EH (cell line): ENCODE measurements around the gene FAM3B.
A peak's percentile ranks its signal among the peaks of the same experiment; 100 is the strongest.
"Not testable (repeated sequence)": the region's sequence is repeated elsewhere in the genome, so short reads cannot be mapped to it uniquely, and the experiment has no call there.

Experiments used
- DNase-seq: peaks from one replicate; pipeline ENCODE4 v3.0.0-alpha.2; 2015; ENCODE audit warnings: low read depth

FAM3B gene

GRCh38 chr21:41350436-41351155 is 34.0 kb downstream of the FAM3B start:
- no peak for DNase-seq

GRCh38 chr21:41357546-41357945 is 40.9 kb downstream of the FAM3B start:
- no peak for DNase-seq

- DNase-seq: no peak
Observed at GRCh38 chr21:41358193-41359166, 41.9 kb downstream of the FAM3B start.

GRCh38 chr21:41359286-41359685 is 42.7 kb downstream of the FAM3B start:
- DNase-seq: no peak

- DNase-seq: not testable (repeated sequence)
Observed at GRCh38 chr21:41359754-41360071, 43.1 kb downstream of the FAM3B start.

- peak; percentile 71 for DNase-seq
Observed at GRCh38 chr21:41360072-41360821, 43.6 kb downstream of the FAM3B start.

GRCh38 chr21:41361053-41361785 is 44.6 kb downstream of the FAM3B start:
- no peak for DNase-seq

GRCh38 chr21:41361786-41362604 is 45.4 kb downstream of the FAM3B start, which contains the start of gene MX2:
Gene MX2 (plus strand): TSS chr21:41362027. CDS start chr21:41376907, 14,880 bp downstream.
- DNase-seq: peak; percentile 89

GRCh38 chr21:41362605-41363369 is 46.2 kb downstream of the FAM3B start:
- no peak for DNase-seq

GRCh38 chr21:41363370-41364270 is 47.0 kb downstream of the FAM3B start:
- no peak for DNase-seq

- no peak for DNase-seq
Observed at GRCh38 chr21:41364308-41364707, 47.7 kb downstream of the FAM3B start.

GRCh38 chr21:41365377-41366107 is 48.9 kb downstream of the FAM3B start:
- no peak for DNase-seq

- peak; percentile 74 for DNase-seq
Observed at GRCh38 chr21:41366522-41367151, 50.0 kb downstream of the FAM3B start.

- DNase-seq: no peak
Observed at GRCh38 chr21:41367301-41367944, 50.8 kb downstream of the FAM3B start.

- no peak for DNase-seq
Observed at GRCh38 chr21:41367945-41368734, 51.5 kb downstream of the FAM3B start.

GRCh38 chr21:41368735-41369104 is 52.1 kb downstream of the FAM3B start:
- no peak for DNase-seq
